HG02884 (cell line): ENCODE data around the gene DDX17.
A peak's percentile ranks its signal among the peaks of the same experiment; 100 is the strongest.

ENCODE experiments used
- ATAC-seq: cut with Tn5 transposase; IDR thresholded peaks from one replicate; pipeline ENCODE4 v1.9.1; 2021; ENCODE audit warnings: mild to moderate bottlenecking, moderate library complexity; ENCODE audit not compliant: unreplicated experiment

Gene DDX17

DNA sequence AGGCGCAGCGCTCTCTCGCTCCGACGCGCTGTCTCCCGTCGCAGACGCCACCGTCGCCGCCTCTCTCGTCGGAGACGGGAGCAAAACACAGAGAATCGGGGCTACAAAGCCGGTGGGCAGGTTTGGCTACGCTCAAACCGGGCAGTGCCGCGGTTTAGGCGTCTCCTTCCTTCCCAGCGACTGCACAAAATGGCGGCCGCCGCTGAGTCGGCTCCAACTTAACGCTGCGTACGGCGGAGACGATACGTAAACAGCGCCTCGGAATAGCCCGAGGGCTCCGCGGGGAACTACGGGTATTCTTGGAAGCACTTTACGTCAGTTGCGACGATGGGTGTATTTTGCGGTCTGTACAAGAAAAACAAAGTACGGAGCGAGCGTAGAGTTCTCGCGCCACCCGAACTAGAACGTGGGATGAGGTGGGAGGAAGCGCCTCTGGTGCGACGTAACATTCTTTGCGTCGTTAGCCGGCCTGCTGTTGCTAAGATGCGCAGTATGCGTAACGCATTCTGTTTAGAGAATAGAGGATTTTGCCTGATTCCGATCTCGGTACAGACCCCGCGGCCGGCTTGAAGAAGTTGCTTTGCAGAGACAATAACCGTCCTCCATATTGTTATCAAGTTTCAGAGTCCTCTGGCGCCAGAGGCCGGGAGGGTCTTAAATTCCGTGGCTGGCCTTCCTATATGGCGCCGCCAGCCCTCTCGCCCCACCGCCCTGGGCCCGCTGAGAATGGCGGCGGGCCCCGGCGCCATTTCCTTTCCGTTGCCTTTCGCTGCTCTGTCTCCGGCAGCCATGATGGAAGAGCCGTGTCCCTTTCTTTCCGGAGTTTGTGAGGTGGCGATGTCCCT, at the start of gene DDX17:
DDX17 (minus strand) TSS at position 194 of the 845 bp plus-strand sequence.
- ATAC-seq = peak; percentile 71

GRCh38 chr22:38554281-38554680, 48.2 kb upstream of the DDX17 start:
- ATAC-seq = no peak

- no peak for ATAC-seq
Observed at GRCh38 chr22:38549101-38549894, 43.2 kb upstream of the DDX17 start.

- no peak for ATAC-seq
Observed at GRCh38 chr22:38540701-38541100, 34.6 kb upstream of the DDX17 start.

DNA sequence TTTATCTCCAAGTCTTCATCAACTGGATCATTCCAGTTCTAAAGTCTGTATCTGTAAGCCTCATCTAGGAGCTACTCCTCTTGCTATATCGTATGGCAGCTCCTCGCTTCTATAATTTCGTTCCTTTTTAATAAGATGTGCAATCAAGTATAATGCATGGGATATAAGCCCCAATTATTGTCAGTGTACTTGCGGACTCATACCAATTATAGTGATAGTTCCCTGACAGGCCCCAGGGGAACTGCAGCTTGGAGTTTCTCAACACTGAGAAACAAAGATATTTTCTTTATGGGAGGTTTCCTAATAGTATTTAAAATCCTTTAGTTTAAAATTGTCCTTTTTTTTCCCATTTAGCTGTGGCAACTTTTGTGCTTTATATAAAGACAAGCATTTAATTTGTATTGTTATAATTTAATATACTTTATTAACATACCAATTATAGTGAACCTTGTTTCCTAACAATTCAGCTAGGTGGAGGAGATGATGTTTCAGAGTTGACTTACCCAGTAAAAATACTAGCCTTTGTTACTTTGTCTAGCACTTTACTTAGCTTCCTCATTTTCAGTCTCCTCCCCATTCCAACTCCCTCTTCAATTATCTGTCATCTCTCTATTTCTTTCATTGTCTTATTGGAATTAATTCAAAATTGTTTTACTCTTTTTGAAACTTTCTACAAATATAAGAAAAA, 25.3 kb upstream of the DDX17 start:
- no peak for ATAC-seq

DNA sequence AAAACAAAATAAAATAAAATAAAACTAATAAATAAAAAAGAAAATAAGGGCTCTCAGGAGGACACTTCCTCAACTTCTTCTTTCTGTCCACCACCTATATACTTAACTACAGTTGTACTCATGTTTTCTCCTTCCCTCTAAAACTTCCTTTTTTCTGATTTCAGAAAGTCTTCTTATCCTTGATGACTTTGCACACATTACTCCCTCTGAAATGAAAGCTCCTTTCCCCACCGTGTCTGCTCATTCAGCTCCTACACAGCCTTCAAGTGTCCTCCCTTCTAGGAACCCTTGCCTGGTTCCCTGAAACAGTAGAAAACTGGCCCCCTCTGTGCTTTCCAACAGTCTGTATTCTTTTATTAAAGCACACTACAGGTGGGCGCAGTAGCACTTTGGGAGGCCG, 18.3 kb upstream of the DDX17 start:
- ATAC-seq = no peak

GRCh38 chr22:38523479-38523878, 17.4 kb upstream of the DDX17 start:
- no peak for ATAC-seq

GRCh38 chr22:38523029-38523428, 16.9 kb upstream of the DDX17 start:
- no peak for ATAC-seq

DNA sequence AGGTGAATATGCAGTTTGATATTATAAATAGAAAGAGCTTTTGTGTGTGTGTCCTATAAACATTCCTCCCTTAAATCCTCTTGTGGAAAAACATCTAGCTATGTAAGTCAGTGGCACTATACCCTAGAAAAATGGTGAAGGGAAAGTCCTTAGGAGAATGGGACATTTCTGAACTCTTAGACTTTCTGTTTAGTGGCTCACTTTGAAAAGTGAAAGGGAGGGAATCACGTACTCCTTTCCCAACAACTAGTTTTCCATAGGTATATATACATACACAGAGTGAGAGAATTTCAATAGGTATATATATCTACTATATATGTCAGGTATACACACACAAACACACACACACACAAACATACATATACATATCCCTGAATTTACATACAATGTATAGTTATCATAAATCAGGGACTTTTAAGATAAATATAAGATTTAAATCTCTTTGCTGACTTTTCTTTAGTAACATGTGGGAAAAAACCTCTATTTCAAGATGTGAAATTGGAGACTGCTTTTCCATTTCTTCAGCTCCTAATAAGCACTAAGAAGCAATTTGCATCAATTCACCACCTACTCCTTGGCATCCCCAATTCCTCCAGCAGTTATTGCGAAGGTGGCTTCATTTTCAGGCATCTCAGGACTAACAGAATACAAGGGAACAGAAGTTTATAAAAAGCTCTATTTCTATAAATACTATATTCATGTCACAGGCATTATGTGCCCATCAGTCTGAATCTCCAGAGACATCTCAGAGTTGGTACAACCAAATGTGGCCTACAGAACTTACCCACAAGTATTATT, 13.5 kb upstream of the DDX17 start:
- no peak for ATAC-seq

DNA sequence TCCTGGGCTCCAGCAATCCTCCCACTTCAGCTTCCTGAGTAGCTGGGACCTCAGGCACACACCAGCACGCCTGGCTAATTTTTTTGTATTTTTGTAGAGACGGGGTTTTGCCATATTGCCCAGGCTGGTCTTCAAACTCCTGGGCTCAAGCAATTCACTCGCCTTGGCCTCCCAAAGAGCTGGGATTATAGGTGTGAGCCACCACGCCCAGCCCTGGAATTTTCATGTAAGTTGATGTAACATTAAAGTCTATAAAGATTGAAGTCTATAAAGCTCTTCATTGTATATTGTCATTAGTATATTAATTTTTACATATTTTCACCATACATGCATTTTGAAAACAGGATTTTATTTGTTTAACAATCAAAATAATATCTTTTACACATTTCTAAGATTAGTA, 12.5 kb upstream of the DDX17 start:
- no peak for ATAC-seq

GRCh38 chr22:38513063-38513462, 7.0 kb upstream of the DDX17 start:
- no peak for ATAC-seq

DNA sequence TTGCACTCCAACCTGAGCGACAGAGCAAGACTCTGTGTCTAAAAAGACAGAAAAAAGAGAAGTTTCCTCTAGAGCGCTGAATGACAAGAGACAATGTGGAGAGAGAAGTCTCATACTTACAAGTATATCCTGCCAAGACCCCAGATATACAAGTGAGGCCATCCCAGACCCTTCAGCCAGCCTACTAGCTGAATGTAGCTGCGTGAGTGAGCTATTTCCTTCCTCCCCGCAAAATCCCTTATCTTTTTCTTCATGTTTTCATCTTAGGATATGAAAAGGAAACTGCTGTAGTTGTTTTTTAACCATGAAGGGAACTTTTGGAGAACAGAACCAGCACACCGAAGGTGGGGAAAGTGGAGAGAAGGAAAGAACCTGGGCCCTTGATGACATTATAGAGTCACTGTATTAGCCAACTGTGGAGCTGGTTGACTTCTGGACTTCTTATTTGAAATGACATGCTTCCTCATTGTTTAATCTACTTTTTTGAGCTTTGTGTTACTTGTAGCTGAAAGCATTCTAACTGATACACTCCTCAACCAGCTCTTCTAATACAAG, 4.4 kb upstream of the DDX17 start:
- no peak for ATAC-seq

DNA sequence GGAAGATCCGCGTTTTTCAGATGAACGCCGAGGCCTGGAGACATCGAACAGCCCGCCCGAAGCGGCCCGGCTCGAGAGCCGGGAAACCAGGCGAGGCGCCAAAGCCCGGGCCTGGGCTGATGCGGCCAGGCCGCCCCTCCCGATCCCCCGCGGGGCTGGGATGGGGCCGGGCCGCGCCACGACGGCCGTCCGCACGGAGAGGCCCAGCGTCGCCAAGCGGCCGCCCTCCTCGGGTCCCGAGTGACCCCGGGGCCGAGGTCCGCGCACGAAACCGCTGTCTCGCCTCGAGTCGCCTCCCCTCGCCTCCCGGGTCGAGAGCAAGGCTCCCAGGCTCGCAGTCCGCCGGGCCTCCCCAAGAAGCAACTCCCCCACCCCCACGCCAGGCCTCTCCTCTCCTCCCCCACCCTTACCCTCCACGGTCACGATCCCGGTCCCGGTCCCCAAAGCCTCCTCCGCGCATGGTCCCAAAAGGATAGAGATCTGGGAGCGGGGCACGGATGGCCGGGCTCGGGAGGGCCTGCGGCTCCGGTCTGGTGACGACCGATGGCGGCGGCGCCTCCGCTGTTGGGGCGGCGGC, 482 bp downstream of the DDX17 start:
- peak; percentile 23 for ATAC-seq

GRCh38 chr22:38504731-38505540, 1.2 kb downstream of the DDX17 start:
- no peak for ATAC-seq

DNA sequence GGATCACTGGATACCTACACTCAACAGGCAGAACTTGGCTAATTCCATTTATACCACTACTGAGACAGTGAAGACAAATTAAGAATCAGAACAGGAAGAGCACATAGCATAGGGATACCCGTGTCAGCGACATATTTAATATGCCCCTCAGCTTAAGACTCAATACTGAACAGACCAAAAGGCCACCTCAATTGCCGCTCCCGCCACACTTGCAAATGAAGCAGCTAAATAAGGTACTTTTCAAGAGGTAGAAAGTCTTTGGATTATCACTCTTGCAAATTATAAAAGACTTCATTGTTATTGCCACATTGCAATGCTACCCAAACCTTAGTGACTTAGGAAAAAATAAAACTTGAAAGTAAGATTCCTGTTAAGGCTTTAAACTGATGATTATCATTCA, 3.1 kb downstream of the DDX17 start:
- ATAC-seq = no peak

- ATAC-seq = no peak
Observed at GRCh38 chr22:38501797-38502672, 4.1 kb downstream of the DDX17 start.

DNA sequence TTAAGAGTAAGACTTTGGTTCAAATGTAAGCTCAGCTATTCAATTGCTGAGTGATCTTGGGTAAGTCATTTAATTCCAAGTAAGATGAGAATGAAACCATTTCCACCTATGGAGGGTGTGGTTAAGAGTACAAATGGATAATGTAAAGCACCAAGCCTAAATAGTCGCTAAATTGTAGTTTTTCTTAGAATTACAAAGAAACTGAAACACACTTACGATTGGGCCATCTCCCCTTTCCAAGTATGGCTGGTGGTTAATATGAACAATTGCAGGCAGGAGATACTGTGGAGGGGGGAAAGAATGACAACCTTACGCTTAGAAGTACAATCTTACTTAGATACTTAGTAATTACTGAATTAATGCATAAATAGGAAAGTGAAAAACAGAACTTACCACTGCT, 8.2 kb downstream of the DDX17 start:
- ATAC-seq = no peak

DNA sequence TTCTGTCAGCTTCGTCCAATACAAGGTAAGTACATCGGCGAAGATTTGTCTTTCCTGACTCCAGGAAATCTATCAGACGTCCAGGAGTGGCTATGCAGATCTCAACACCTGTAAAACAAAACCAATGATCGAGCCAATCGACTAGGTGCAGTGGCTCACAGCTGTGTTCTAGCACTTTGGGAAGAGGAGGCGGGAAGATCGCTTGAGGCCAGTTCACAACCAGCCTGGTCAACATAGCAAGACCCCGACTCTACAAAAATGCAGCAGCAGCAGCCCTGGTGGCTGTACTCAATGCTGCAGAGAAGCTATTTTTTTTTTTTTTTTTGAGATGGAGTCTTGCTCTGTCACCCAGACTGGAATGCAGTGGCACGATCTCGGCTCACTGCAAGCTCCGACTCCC, 11.2 kb downstream of the DDX17 start:
- ATAC-seq = no peak
